K562 (cell line): ENCODE measurements around the gene ZNF32. TPM values are rescaled to one million over a fixed set of nuclear protein-coding genes. Genes with fewer than 3 reads are reported as not detected.
A peak's percentile ranks its signal among the peaks of the same experiment; 100 is the strongest.
"Not testable (repeated sequence)": the region's sequence is repeated elsewhere in the genome, so short reads cannot be mapped to it uniquely, and the experiment has no call there.

Experiments
- ATAC-seq: fragments of 200-7000 bp; cut with Tn5 transposase; 3 replicates; pipeline ENCODE4 v1.9.1; 2020; ENCODE audit warnings: moderate library complexity
- BruUV-seq: library from RNA; stranded (reverse); fragments of 400-500 nt; replicated peaks from 2 replicates; lab custom pipeline; 2021; lab: Mats Ljungman, UMichigan
- CTCF ChIA-PET: fragments of 300-600 bp; formaldehyde crosslinking; extraction: SDS; loops from one replicate; lab custom pipeline; 2021; ENCODE audit warnings: low intra/inter-chr PET ratio; lab: Yijun Ruan, JAX
- POLR2A ChIA-PET: fragments of 300-600, 350-650 bp; sonication (Branson Sonifier 250); formaldehyde crosslinking; extraction: SDS; loops from one replicate; lab custom pipeline; 2021; ENCODE audit warnings: antibody characterized with exemption, inconsistent platforms; lab: Yijun Ruan, JAX
- DNase-seq, 4 experiments: peaks; one replicate each; pipeline versions ENCODE4 v3.0.0 to v3.0.0-alpha.2; 2011 to 2018; ENCODE audit warnings: low spot score in 3 of 4, mixed read lengths in 3 of 4; ENCODE audit errors: extremely low read depth in 1 of 4
- FAIRE-seq: peaks from 2 replicates; lab custom pipeline; 2011; peaks lifted over from hg19 to GRCh38; lab: Jason Lieb, UNC
- H2AFZ ChIP-seq: 2 replicates; pipeline ENCODE4 v1.6.0; 2011; ENCODE audit warnings: low read depth, low read length, control low read depth, inconsistent platforms
- H3K27ac ChIP-seq: fragments of 200-600 bp; 3 replicates; pipeline ENCODE4 v1.8.0; 2011; ENCODE audit warnings: low read depth, mild to moderate bottlenecking, control low read depth, inconsistent platforms, low read length, moderate library complexity, mixed read lengths; ENCODE audit errors: extremely low read depth
- H3K27me3 ChIP-seq, 2 experiments: fragments of 300-600 bp in 1 of 2; 2 replicates in 1 of 2; 3 replicates in 1 of 2; pipeline versions ENCODE4 v1.6.0 to v1.8.0; 2011; ENCODE audit warnings: inconsistent platforms in 2 of 2, low read length in 2 of 2, mild to moderate bottlenecking in 1 of 2, mixed read lengths in 1 of 2, moderate library complexity in 1 of 2; ENCODE audit not compliant: control insufficient read depth in 2 of 2, insufficient read depth in 2 of 2
- H3K36me3 ChIP-seq: fragments of 300-600 bp; 3 replicates; pipeline ENCODE4 v1.8.0; 2011; ENCODE audit warnings: mild to moderate bottlenecking, low read length, inconsistent platforms; ENCODE audit not compliant: control insufficient read depth, insufficient read depth
- H3K4me1 ChIP-seq, 2 experiments: fragments of 200-600 bp in 1 of 2; replicated peaks in 1 of 2; 2 replicates in 1 of 2; 3 replicates in 1 of 2; pipeline versions ENCODE4 v1.5.1 to v1.8.0; 2011; ENCODE audit warnings: inconsistent platforms in 2 of 2, low read length in 2 of 2, mild to moderate bottlenecking in 1 of 2, mixed read lengths in 1 of 2, moderate library complexity in 1 of 2; ENCODE audit not compliant: control insufficient read depth in 2 of 2, insufficient read depth in 2 of 2
- H3K4me2 ChIP-seq: 2 replicates; pipeline ENCODE4 v1.6.1; 2011; ENCODE audit warnings: low read length, control low read depth, inconsistent platforms, mixed read lengths; ENCODE audit not compliant: insufficient read depth
- H3K4me3 ChIP-seq: fragments of 200-600 bp; sonication (generic), shearing (Covaris generic); 2 replicates; pipeline ENCODE4 v1.5.1; 2016; ENCODE audit warnings: control low read depth, inconsistent platforms
- H3K79me2 ChIP-seq: fragments of 200-600 bp; 3 replicates; pipeline ENCODE4 v1.8.0; 2011; ENCODE audit warnings: low read length, inconsistent platforms; ENCODE audit not compliant: control insufficient read depth, insufficient read depth
- H3K9ac ChIP-seq, 2 experiments: 2 replicates each; pipeline versions ENCODE4 v1.6.0 to v1.6.1; 2011; ENCODE audit warnings: low read depth in 2 of 2, low read length in 2 of 2, control low read depth in 1 of 2, inconsistent platforms in 1 of 2, mild to moderate bottlenecking in 1 of 2, mixed read lengths in 1 of 2; ENCODE audit not compliant: insufficient read depth in 1 of 2
- H3K9me1 ChIP-seq: one replicate; pipeline ENCODE4 v1.6.0; 2011; ENCODE audit warnings: inconsistent platforms, mild to moderate bottlenecking, low read length, moderate library complexity; ENCODE audit not compliant: control insufficient read depth, insufficient read depth
- H3K9me3 ChIP-seq: replicated peaks from 2 replicates; pipeline ENCODE4 v1.5.1; 2011; ENCODE audit warnings: low read depth, low read length, inconsistent platforms; ENCODE audit not compliant: control insufficient read depth, insufficient read depth
- H4K20me1 ChIP-seq: replicated peaks from 2 replicates; pipeline ENCODE4 v1.6.1; 2011; ENCODE audit warnings: low read length, inconsistent platforms, mixed read lengths; ENCODE audit not compliant: control insufficient read depth, insufficient read depth
- CBX5 ChIP-seq: IDR thresholded peaks from 2 replicates; pipeline ENCODE4 v1.6.1; 2014; ENCODE audit warnings: low read depth, borderline replicate concordance
- CGGBP1 ChIP-seq: fragments of 250-450 bp; sonication (Bioruptor Pico); IDR thresholded peaks from 2 replicates; pipeline ENCODE4 v1.9.0; 2021; ENCODE audit warnings: mild to moderate bottlenecking
- E2F3 ChIP-seq: fragments of 250-450 bp; sonication (Bioruptor Pico); IDR thresholded peaks from 2 replicates; pipeline ENCODE4 v1.4.0; 2020; ENCODE audit warnings: mild to moderate bottlenecking
- FOXA3 ChIP-seq, 2 experiments: fragments of 450-650 bp in 1 of 2; sonication (generic) in 1 of 2; formaldehyde crosslinking; IDR thresholded peaks in 1 of 2; conservative IDR thresholded peaks in 1 of 2; 2 replicates each; pipeline versions ENCODE4 v1.4.0 to v1.8.0; 2020 to 2022; ENCODE audit warnings: mild to moderate bottlenecking in 2 of 2, missing genetic modification reagents in 1 of 2
- HMGXB4 ChIP-seq: sonication (generic); formaldehyde crosslinking; IDR thresholded peaks from 2 replicates; pipeline ENCODE4 v1.8.1; 2023; ENCODE audit warnings: mild to moderate bottlenecking, missing genetic modification reagents
- KLF6 ChIP-seq: fragments of 250-450 bp; sonication (Bioruptor Pico); IDR thresholded peaks from 2 replicates; pipeline ENCODE4 v1.4.0; 2020; ENCODE audit warnings: mild to moderate bottlenecking, moderate library complexity, borderline replicate concordance
- MLLT1 ChIP-seq, 2 experiments: fragments of 450-650 bp; IDR thresholded peaks; 2 replicates each; pipeline ENCODE4 v1.6.1; 2016
- SMAD1 ChIP-seq: fragments of 150-350 bp; IDR thresholded peaks from 2 replicates; pipeline ENCODE4 v1.6.1; 2014; ENCODE audit warnings: low read length, low read depth; ENCODE audit not compliant: partially characterized antibody
- THRA ChIP-seq: fragments of 450-650 bp; IDR thresholded peaks from 2 replicates; pipeline ENCODE4 v1.6.1; 2017; ENCODE audit warnings: mild to moderate bottlenecking, moderate library complexity
- ZBTB7A ChIP-seq: IDR thresholded peaks from 2 replicates; pipeline ENCODE4 v1.6.1; 2011; ENCODE audit warnings: low read depth, mild to moderate bottlenecking, low read length, moderate library complexity, borderline replicate concordance; ENCODE audit not compliant: control insufficient read depth
- ZNF586 ChIP-seq: fragments of 450-650 bp; formaldehyde crosslinking; conservative IDR thresholded peaks from 2 replicates; pipeline ENCODE4 v1.4.0; 2020; ENCODE audit warnings: mild to moderate bottlenecking, moderate library complexity
- WGBS: fragments of 100-300 bp; shearing (Covaris generic); methylation state at CpG from one replicate; pipeline ENCODE4 v1.1.6; 2016; ENCODE audit warnings: low coverage, mixed read lengths; ENCODE audit not compliant: insufficient coverage; ENCODE audit errors: missing lambda C conversion rate; 5-methylcytosine and 5-hydroxymethylcytosine counted together
- in situ Hi-C: fragments of 300-500 bp; cut with MboI; formaldehyde crosslinking; loops from 4 replicates; pipeline ENCODE4 v1.15.0; 2018; ENCODE audit warnings: inconsistent platforms, mixed read lengths
- intact Hi-C: fragments of 100-400 bp; cut with micrococcal nuclease; formaldehyde crosslinking; loops from 2 replicates; pipeline ENCODE4 v1.14.2; 2022
- polyA plus RNA-seq, 8 experiments: library from polyadenylated mRNA; depleted of rRNA in 4 of 8; stranded (reverse) in 5 of 8; unstranded in 3 of 8; fragments of >200 nt; fragmentation: Nextera tagmentation in 2 of 8; fragmentation: Illumina TruSeq in 1 of 8; extraction: Ambion mirVana in 2 of 8; extraction: Trizol in 1 of 8; gene quantifications; 2 replicates each; pipeline versions ENCODE4 v1.2.1 to v1.2.3, GENCODE V29; 2011 to 2014; ENCODE audit warnings: inconsistent platforms in 1 of 8, missing spikeins in 1 of 8
- total RNA-seq, 7 experiments: library from RNA; depleted of rRNA in 6 of 7; stranded (reverse); fragments of >200 nt in 6 of 7; fragmentation: Illumina TruSeq in 2 of 7; extraction: Trizol in 2 of 7; gene quantifications; 2 replicates each; pipeline versions ENCODE4 v1.2.1 to v1.2.3, GENCODE V29; 2011 to 2021; ENCODE audit warnings: low replicate concordance in 1 of 7

Gene ZNF32
- total and polyA plus RNA-seq, 9 of the 15 experiments (the other 6 are each of a cell fraction or from before 2014, with no cell fraction given), result 17.3 to 57.0 (median 26.3) TPM

DNA sequence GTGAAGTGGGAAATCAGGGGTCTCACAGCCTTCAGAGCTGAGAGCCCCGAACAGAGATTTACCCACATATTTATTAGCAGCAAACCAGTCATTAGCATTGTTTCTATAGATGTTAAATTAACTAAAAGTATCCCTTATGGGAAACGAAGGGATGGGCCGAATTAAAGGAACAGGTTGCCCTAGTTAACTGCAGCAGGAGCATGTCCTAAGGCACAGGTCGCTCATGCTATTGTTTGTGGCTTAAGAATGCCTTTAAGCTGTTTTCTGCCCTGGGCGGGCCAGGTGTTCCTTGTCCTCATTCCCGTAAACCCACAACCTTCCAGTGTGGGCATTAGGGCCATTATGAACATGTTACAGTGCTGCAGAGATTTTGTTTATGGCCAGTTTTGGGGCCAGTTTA is 47.1 kb downstream of the ZNF32 start:
- 0 out of 2 replicates have a peak, but pooled peaks have one; percentile 22 for TF ChIP-seq CBX5
- POLR2A ChIA-PET, ATAC-seq, BruUV-seq, H3K36me3 ChIP-seq, H3K9me3 ChIP-seq, FAIRE-seq, DNase-seq, H3K4me3 ChIP-seq, H3K9me1 ChIP-seq, H3K27ac ChIP-seq, H3K79me2 ChIP-seq, H2AFZ ChIP-seq, H3K9ac ChIP-seq, H4K20me1 ChIP-seq, H3K4me2 ChIP-seq, in situ Hi-C loops, CTCF ChIA-PET, intact Hi-C loops: not testable (repeated sequence)
- peaks cover 0 to 12% of the 10 kb centered on the region in 2 experiments; a peak in 4 of 5 replicates for H3K4me1 ChIP-seq
- WGBS, result 7% methylated on average over 6 of the region's 6 CpGs
- H3K27me3 ChIP-seq, result peaks cover 4 to 11% of the 10 kb centered on the region in 2 experiments; a peak in 4 of 5 replicates

GRCh38 chr10:43599333-43599732 is 49.3 kb downstream of the ZNF32 start:
- peak in 1 of 4 experiments; percentile 73 for DNase-seq
- ChIA-PET POLR2A (no interaction called here), CTCF (no interaction called here)
- Histone ChIP-seq H3K4me3 (no peak overlapping the region), H3K27ac (no peak overlapping the region), H3K36me3 (no peaks in the 10 kb centered on the region), H3K79me2 (no peaks in the 10 kb centered on the region), H4K20me1 (no peaks in the 10 kb centered on the region), H3K9me1 (no peaks in the 10 kb centered on the region), H3K4me1 (peaks cover 11 to 19% of the 10 kb centered on the region in 2 experiments), H3K4me2 (no peak overlapping the region), H2AFZ (no peak overlapping the region), H3K9me3 (no peaks in the 10 kb centered on the region), H3K9ac (no peak overlapping the region), H3K27me3 (peaks cover 4 to 11% of the 10 kb centered on the region in 2 experiments; a peak in 4 of 5 replicates)
- 0% methylated on average over 2 of the region's 2 CpGs for WGBS
- peak; percentile 79 for FAIRE-seq
- peak; percentile 63 for ATAC-seq
- in situ Hi-C loops, result no loop called here
- BruUV-seq, result no TSS peak
- intact Hi-C loops, result no loop called here
- TF ChIP-seq KLF6 (no peak), ZBTB7A (no peak), THRA (no peak), SMAD1 (no peak), HMGXB4 (CRISPR knock-in tag) (no peak), FOXA3 (CRISPR knock-in tag; conservative IDR thresholded peaks at IDR 0.05 in 1 of 2, IDR thresholded peaks at IDR 0.05 in 1 of 2) (no peak), ZNF586 (no peak), E2F3 (no peak), CGGBP1 (CRISPR knock-in tag) (no peak), MLLT1 (IDR thresholded peaks at IDR 0.05) (no peak)
